ENCODE data around the gene TNS4. TPM values are rescaled to one million over a fixed set of nuclear protein-coding genes. Genes with fewer than 3 reads are reported as not detected.
A peak's percentile ranks its signal among the peaks of the same experiment; 100 is the strongest.

Gene TNS4
- polyA plus RNA-seq, 3 donors: 0.01 to 0.19 TPM; not detected in 1

GRCh38 chr17:40538019-40538935 lies 36.9 kb upstream of the TNS4 start:
- 50 to 80% (median 71%) methylated on average over 15 of the region's 15 CpGs for WGBS, 3 donors
- peak overlapping the region; percentile 51 for H3K27ac ChIP-seq (ENCODE audit: low read depth, low read length)

GRCh38 chr17:40536295-40537171 lies 35.1 kb upstream of the TNS4 start:
- whole genome bisulfite sequencing, 3 donors: 36 to 51% (median 41%) methylated on average over 13 of the region's 13 CpGs
- peak overlapping the region; percentile 77 for H3K27ac ChIP-seq (ENCODE audit: low read depth, low read length)

- 53 to 66% (median 62%) methylated on average over 3 of the region's 3 CpGs for WGBS, 3 donors
- H3K27ac ChIP-seq (ENCODE audit: low read depth, low read length): peak overlapping the region; percentile 77
Measured at GRCh38 chr17:40535924-40536294, 34.5 kb upstream of the TNS4 start.

- H3K27ac ChIP-seq (ENCODE audit: low read depth, low read length): peak overlapping the region; percentile 77
- WGBS, 3 donors: 83 to 94% (median 91%) methylated on average over 4 of the region's 4 CpGs
Measured at GRCh38 chr17:40535438-40535837, 34.0 kb upstream of the TNS4 start.

- peak overlapping the region; percentile 51 for H3K27ac ChIP-seq (ENCODE audit: low read depth, low read length)
- 75 to 90% (median 85%) methylated on average over 11 of the region's 11 CpGs for WGBS, 3 donors
Measured at GRCh38 chr17:40534371-40535189, 33.2 kb upstream of the TNS4 start.

GRCh38 chr17:40533896-40534295 lies 32.5 kb upstream of the TNS4 start:
- no peak overlapping the region for H3K27ac ChIP-seq (ENCODE audit: low read depth, low read length)
- WGBS, 3 donors: 42 to 71% (median 66%) methylated on average over 4 of the region's 4 CpGs

- WGBS, 3 donors: 37 to 38% (median 37%) methylated on average over 6 of the region's 6 CpGs
- peak overlapping the region; percentile 51 for H3K27ac ChIP-seq (ENCODE audit: low read depth, low read length)
Measured at GRCh38 chr17:40532520-40533253, 31.3 kb upstream of the TNS4 start.

GRCh38 chr17:40531051-40531991 lies 29.9 kb upstream of the TNS4 start:
- H3K27ac ChIP-seq (ENCODE audit: low read depth, low read length): no peak overlapping the region
- WGBS, 3 donors: 85 to 92% (median 91%) methylated on average over 15 of the region's 15 CpGs

- 88 to 92% (median 91%) methylated on average over 5 of the region's 5 CpGs for WGBS, 3 donors
Measured at GRCh38 chr17:40530531-40530994, 29.1 kb upstream of the TNS4 start.

GRCh38 chr17:40529991-40530390 lies 28.6 kb upstream of the TNS4 start:
- no peak overlapping the region for H3K27ac ChIP-seq (ENCODE audit: low read depth, low read length)
- WGBS, 3 donors: 90 to 98% (median 96%) methylated on average over 2 of the region's 2 CpGs

More at GRCh38 chr17:40530531-40530994, 29.1 kb upstream of the TNS4 start:
- no peak overlapping the region for H3K27ac ChIP-seq (ENCODE audit: low read depth, low read length)

- H3K27ac ChIP-seq (ENCODE audit: low read depth, low read length): no peak overlapping the region
- 73 to 89% (median 85%) methylated on average over 10 of the region's 10 CpGs for WGBS, 3 donors
Measured at GRCh38 chr17:40528692-40529417, 27.4 kb upstream of the TNS4 start.

- H3K27ac ChIP-seq (ENCODE audit: low read depth, low read length): no peak overlapping the region
- WGBS, 3 donors: 49 to 58% (median 58%) methylated on average over 5 of the region's 5 CpGs
Measured at GRCh38 chr17:40526668-40527067, 25.2 kb upstream of the TNS4 start.

- WGBS, 3 donors: 93 to 100% (median 100%) methylated on average over 1 of the region's 1 CpG
- no peak overlapping the region for H3K27ac ChIP-seq (ENCODE audit: low read depth, low read length)
Measured at GRCh38 chr17:40525294-40525693, 23.9 kb upstream of the TNS4 start.

GRCh38 chr17:40524243-40524965 lies 23.0 kb upstream of the TNS4 start:
- H3K27ac ChIP-seq (ENCODE audit: low read depth, low read length): no peak overlapping the region
- WGBS, 3 donors: 62 to 78% (median 77%) methylated on average over 3 of the region's 3 CpGs

- no peak overlapping the region for H3K27ac ChIP-seq (ENCODE audit: low read depth, low read length)
- WGBS, 3 donors: 85 to 92% (median 88%) methylated on average over 5 of the region's 5 CpGs
Measured at GRCh38 chr17:40522961-40523310, 21.5 kb upstream of the TNS4 start.
